Fibroblast of skin of right quadriceps (primary cell): Measurements from ENCODE around the gene MDN1.
"Not testable (repeated sequence)": the region's sequence is repeated elsewhere in the genome, so short reads cannot be mapped to it uniquely, and the experiment has no call there.

ENCODE experiments used
- DNase-seq: peaks from one replicate; pipeline ENCODE4 v3.0.0-alpha.2; 2013

Gene MDN1, protein sequence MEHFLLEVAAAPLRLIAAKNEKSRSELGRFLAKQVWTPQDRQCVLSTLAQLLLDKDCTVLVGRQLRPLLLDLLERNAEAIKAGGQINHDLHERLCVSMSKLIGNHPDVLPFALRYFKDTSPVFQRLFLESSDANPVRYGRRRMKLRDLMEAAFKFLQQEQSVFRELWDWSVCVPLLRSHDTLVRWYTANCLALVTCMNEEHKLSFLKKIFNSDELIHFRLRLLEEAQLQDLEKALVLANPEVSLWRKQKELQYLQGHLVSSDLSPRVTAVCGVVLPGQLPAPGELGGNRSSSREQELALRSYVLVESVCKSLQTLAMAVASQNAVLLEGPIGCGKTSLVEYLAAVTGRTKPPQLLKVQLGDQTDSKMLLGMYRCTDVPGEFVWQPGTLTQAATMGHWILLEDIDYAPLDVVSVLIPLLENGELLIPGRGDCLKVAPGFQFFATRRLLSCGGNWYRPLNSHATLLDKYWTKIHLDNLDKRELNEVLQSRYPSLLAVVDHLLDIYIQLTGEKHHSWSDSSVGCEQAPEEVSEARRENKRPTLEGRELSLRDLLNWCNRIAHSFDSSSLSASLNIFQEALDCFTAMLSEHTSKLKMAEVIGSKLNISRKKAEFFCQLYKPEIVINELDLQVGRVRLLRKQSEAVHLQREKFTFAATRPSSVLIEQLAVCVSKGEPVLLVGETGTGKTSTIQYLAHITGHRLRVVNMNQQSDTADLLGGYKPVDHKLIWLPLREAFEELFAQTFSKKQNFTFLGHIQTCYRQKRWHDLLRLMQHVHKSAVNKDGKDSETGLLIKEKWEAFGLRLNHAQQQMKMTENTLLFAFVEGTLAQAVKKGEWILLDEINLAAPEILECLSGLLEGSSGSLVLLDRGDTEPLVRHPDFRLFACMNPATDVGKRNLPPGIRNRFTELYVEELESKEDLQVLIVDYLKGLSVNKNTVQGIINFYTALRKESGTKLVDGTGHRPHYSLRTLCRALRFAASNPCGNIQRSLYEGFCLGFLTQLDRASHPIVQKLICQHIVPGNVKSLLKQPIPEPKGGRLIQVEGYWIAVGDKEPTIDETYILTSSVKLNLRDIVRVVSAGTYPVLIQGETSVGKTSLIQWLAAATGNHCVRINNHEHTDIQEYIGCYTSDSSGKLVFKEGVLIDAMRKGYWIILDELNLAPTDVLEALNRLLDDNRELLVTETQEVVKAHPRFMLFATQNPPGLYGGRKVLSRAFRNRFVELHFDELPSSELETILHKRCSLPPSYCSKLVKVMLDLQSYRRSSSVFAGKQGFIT (N-terminal part only)

DNA sequence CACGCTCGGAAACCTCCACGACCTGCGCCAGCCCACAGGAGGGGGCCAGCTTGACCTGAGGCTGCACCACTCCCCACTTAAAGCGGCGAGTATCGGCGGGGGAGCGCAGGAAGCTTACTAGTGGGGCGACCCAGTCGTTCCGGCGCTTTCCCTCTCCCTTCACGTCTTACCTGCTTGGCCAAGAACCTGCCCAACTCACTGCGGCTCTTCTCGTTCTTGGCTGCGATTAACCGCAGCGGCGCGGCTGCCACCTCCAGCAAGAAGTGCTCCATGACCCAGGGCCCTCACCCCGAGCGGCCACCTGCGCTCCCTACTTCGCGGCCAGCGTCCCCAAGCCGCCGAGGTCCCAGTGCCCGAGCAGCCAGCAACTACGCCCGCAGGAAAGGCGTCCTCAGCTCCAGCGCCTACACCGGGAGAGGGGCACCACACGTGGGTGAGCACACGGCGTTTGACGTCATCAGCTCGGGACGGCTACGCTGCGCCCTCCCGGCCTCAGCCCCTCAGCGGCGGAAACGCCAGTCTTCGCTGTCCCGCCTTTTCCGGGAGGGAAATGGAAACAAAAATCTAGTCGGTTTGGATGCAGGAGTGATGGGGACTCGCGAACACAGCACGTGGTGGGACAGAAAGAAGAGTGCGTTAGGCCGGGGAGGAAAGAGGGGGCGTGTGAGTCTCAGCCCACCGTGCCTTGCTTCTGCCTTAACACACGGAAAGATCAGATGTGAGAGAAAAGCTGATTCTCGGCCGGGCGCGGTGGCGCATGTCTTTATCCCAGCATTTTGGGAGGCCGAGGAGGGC, at the start of gene MDN1:
MDN1 (minus strand) TSS at position 459 of the 795 bp plus-strand sequence; CDS start at position 272, 187 bp downstream.
- DNase-seq, result peak; percentile 93

DNA sequence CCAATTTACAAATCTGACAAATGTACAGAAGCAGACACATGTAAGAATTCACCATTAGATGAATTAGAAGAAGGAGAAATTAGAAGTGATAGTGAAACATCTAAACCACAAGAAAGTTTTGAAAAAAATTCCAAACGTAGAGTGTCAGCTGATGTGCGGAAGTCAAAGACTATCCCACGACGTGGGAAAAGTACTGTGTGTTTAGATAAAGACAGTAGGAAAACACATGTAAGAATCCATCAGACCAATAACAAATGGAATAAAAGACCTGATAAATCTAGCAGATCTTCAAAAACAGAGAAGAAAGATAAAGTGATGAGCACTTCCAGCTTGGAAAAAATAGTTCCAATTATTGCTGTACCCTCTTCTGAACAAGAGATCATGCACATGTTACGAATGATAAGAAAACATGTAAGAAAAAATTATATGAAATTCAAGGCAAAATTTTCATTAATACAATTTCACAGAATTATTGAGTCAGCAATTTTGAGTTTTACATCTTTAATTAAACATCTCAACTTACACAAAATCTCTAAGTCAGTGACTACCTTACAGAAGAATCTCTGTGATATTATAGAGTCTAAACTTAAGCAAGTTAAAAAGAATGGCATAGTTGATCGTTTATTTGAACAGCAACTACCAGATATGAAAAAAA, 46.6 kb upstream of the MDN1 start:
- no peak for DNase-seq

DNA sequence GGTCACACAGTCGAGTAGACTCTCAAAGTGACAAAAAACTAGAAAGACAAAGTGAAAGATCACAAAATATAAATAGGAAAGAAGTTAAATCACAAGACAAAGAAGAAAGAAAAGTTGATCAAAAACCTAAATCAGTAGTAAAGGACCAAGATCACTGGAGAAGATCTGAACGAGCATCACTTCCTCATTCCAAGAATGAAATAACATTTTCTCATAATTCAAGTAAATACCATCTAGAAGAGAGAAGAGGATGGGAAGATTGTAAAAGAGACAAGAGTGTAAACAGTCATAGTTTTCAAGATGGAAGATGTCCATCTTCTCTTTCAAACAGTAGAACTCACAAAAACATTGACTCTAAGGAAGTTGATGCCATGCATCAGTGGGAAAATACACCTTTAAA, 43.1 kb upstream of the MDN1 start:
- DNase-seq, result no peak

DNA sequence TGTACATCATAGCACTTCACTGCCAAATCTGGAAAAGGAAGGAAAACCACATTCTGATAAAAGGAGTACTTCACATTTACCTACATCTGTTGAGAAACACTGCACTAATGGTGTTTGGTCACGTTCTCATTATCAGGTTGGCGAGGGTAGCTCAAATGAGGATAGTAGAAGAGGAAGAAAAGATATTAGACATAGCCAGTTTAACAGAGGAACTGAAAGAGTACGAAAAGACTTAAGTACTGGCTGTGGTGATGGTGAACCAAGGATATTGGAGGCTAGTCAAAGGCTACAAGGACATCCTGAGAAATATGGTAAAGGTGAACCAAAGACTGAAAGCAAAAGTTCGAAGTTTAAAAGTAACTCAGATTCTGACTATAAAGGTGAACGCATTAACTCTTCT, 42.7 kb upstream of the MDN1 start:
- no peak for DNase-seq

DNA sequence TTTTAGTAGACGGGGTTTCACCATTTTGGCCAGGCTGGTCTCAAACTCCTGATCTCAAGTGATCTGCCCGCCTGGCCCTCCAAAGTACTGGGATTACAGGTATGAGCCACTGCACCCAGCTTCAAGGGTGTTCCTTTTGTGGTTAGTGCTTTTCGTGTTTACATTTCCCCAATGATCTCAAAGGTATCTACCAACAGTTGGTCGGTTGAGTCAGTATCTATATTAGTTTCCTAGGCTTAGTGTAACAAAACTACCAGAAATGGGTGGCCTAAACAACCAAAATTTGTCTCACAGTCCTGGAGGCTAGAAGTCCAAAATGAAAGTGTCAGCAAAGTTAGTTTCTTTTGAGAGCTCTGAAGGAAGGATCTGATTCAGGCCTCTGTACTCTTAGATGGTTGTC, 40.1 kb upstream of the MDN1 start:
- no peak for DNase-seq

DNA sequence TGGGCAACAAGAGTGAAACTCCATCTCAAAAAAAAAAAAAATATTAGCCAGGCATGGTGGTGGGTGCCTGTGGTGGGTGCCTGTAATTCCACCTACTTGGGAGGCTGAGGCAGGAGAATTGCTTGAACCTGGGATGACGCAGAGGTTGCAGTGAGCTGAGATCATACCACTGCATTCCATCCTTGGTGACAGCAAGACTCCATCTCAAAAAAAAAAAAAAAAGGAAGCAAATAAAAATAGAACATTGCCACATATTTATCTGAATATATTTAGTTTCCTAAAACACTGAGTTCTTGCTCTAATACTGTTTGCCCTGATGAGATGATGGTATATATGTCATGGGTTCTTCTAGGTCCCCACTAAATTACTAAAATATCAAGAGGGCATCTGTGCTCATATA, 38.4 kb upstream of the MDN1 start:
- DNase-seq, result no peak

DNA sequence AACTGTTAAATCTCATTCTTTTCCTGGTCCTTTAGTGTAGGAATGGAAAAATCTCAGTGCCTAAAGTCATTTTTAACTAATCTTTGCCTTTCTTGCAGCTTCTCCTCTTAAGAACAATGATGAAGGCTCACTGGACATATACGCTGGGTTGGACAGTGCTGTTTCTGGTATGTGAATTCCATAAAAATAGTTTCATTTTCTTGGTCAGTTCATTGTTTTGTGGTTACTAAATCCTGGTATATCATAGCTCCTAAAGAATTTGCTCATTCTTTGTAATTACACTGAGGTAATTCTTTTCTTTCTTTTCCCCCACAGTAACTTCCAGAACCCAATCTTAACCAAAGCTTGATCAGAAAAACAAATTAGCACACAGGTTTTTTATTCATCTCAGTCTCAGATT, 33.5 kb upstream of the MDN1 start:
- DNase-seq, result peak; percentile 27

DNA sequence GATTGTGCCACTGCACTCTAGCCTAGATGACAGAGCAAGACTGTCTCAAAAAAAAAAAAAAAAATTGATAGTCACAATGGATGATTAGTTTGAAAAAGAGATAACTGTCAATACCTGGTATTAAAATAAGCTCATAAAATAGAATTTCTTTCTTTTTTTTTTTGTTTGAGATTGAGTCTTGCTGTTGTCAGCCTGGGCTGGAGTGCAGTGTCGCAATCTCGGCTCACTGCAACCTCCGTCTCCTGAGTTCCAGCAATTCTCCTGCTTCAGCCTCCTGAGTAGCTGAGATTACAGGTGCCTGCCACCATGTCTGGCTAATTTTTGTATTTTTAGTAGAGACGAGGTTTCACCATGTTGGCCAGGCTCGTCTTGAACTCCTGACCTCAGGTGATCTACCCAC, 27.9 kb upstream of the MDN1 start:
- DNase-seq, result not testable (repeated sequence)

DNA sequence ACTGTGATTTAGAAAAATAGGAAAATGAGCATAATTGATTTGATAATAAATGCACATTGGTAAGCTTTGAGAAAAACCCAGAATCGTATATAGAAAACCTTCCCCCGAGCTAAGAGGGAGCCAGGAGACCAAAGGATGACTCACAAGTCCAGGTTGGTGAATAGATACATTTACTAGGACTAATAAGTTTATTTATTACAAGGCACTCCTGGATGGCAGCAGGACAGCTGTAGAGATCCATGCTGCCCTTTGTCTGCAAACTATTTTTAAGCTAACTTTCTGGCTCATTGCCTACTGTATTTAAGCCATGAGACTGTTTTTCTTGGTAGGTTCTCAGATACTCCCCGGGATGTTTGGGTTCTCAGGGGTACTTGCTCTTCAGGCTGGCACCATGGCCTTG, 23.5 kb upstream of the MDN1 start:
- peak; percentile 28 for DNase-seq

DNA sequence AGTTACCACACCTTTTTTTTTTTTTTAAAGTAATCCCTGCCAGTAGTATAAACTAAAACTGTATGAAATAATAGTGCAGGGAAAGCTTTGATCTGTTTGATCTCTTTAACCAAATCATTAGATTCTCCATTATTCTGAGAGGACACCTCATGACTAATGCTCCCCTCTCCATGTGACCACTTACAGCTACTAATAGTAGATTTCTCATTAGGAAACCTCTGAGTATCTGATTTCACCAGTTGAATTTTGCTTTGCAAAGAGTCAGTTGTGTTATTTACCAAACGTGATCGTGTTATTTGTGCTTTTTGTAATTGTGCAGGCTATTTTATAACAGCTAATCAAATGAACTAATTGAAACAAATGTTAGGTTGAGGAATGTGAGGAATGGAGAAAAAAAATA, 22.6 kb upstream of the MDN1 start:
- no peak for DNase-seq

DNA sequence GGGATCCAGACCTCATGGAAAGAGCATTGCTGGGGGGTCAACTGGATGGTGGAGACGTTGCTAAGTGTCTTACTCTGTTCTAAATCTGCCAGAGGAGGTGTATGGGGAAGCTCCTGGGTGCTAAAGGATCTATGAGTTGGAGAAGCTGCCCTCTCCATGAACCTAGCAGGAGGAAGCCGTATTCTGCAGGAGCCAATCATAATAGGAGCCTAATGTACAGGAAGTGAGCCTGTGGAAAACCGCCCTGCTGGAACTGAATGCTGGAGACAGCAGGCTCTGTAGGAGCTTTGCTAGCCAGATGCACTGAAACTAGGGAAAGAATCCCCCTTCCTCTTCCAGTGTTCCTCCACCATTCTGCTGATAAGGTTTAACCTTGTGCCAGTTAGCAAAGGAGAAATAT, 20.9 kb upstream of the MDN1 start:
- DNase-seq, result peak; percentile 53

DNA sequence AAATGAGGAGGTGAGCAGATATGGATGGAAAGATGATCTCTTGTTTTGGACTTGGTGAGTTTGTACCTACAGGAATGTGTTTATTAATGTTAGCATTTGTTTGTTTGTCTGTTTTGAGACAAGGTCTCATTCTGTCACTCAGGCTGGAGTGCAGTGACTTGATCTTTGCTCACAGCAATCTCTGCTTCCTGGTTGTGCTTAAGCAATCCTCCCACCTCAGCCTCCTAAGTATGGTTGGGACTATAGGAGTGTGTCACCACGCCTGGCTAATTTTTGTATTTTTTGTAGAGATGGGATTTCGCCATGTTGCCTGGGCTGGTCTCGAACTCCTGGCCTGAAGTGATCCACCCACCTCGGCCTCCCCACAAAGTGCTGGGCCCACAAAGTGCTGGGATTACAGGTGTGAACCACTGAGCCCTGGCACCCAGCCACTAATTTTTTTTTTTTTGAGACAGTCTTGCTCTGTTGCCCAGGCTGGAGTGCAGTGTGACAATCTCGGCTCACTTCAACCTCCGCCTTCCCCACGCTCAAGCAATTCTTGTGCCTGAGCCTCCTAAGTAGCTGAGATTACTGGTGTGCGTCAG, 17.1 kb upstream of the MDN1 start:
- no peak for DNase-seq

DNA sequence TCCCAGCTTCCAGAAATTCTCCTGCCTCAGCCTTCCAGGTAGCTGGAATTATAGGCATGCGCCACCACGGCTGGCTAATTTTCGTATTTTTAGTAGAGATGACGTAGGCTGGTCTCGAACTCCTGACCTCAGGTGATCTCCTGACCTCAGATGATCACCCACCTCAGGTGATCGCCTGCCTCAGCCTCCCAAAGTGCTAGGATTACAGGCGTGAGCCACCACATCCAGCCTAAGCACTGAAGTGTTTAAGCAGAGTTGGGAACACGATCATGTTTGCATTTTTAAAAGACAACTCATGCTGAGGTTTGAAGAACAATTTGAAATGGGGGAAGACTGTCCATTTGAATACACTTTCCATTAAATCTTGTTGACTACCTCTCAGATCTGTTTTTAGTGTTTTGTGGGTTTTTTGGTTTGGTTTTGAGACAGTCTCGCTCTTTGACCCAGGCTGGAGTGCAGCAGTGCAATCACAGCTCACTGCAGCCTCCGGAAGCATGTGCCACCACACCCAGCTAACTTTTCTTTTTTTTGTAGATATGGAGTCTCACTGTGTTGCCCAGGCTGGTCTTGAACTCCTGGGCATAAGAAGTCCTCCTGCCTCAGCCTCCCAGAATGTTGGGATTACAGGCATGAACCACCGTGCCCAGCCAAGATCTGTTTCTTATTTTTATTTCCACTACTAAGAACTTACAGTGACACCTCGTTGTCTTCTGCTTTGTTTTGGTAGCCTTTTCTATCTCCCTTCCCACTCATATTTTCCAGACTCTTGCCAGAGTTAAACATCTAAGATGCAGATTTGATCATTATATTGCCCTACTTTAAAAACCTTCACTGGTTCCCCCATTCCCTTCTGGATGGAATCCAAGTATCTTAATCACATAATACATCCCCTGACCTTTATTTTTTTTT, 15.5 kb upstream of the MDN1 start:
- peak; percentile 8 for DNase-seq

DNA sequence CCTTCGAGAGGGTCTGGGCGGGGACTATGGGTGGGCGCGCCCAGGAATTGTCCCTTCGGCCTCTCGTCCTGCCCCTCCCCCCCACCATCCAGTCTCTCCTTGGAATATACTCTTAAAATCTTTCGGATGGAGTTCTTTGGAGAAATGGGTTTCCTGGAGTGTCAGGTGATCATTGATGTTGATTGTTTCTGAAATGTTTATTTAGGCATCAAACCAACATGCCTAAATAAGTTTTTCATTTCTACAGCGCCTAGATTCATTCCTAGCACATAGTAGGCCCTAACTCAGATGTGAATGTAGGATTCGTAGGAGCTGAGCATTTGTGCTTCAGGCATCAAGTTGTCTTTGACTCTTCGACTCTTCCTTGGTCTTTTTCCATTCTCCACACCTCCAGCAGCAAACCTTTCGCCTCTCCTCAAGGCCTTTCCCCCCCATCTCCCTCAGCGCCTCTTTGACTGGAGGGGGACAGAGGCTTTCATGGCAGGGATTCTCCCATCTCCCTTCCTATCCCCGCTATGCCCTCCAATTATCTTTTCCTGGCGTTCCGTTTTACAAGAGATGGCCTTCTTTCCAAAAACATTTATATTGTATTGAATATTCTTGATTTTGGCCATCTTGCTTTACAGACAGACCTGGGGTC, 10.7 kb upstream of the MDN1 start:
- DNase-seq, result no peak

DNA sequence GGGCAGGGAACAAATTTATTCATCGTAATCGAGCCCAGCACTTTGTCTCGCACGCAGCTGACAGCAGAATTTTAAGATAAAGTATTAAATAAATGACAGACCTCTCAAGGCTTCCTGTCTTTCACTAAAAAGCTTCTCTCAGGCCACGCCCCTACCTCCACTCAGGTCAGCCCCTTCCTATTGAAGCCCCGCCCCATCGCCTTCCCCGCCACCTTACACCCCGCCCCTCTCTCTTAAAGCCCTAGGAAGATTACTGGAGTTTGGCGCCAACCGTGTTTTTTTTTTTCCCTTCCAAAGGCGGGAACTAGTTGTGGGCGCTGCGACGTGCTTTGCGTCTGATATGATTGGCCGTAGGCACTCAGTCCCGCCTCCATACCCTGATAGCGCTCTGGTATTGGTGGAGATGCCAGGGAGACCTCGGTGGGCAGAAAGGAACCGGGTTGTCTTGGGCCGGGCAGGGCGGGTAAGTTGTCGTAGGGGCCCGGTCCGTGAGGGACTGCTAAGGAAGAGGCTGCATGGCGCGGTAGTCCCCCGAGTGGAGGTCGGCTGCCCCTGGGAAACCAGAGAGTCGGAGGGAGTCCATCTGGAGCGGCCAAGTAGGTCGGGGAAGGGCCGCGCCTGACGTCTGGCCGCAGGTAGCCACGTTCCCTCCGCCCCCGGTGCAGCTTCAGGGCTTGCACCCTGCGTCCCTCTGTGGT, 10.0 kb upstream of the MDN1 start, which contains the start of gene CASP8AP2:
CASP8AP2 (plus strand) TSS at position 409 of the 698 bp plus-strand sequence.
- DNase-seq, result peak; percentile 99

DNA sequence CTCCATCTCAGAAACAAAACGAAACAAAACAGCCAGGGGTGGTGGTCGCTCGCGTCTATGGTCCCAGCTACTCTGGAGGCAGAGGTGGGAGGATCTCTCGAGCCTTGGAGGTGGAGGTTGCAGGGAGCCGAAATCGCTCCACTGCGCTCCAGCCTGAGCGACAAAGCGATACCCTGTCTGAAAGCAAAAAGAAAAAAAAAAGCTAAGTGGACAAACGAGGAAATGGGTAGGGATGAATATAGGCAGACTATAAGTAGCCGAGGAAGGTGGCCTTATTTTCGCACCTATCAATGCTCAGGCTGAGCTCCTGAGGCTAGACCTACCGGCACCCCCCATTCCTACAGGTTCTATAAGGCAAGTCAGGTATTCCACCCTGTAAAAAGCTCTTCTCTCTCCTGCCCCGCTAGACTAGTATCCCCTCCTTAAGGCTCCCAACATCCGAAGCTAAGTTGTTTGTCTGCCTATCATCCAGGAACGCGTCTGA, 9.4 kb upstream of the MDN1 start:
- no peak for DNase-seq

DNA sequence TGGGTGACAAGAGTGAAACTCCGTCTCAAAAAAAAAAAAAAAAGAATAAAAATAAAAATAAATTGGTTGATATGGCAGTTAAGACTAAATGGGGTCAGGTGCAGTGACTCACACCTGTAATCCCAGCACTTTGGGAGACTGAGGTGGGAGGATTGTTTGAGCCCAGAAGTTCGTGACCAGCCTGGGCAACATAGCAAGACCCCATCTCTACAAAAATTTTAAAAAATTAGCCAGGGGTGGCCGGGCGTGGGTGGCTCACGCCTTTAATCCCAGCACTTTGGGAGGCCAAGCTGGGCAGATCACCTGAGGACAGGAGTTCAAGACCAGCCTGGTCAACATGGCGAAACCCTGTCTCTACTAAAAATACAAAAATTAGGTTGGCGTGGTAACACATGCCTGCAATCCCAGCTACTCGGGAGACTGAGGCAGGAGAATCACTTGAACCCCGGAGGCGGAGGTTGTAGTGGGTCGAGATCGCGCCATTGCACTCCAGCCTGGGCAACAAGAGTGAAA, 8.9 kb upstream of the MDN1 start:
- DNase-seq, result not testable (repeated sequence)

DNA sequence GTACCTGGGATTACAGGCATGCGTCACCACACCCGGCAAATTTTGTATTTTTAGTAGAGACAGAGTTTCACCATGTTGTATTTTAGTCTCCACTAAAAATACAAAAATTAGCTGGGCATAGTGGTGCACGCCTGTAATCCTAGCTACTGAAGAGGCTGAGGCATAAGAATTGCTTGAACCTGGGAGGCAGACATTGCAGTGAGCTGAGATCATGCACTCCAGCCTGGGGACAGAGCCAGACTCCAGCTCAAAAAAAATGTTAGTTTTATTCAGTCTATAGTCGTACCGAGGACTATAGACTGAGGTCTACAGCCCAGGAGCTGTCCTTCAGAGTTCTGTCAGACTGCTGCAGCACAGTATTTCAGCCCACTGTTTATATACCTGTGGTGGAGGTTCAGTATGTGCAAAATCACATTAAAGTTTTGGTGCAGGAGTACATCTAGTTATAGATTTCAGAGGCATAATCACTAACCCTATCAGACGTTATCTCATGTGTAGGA, 6.5 kb upstream of the MDN1 start:
- peak; percentile 39 for DNase-seq
